ENCODE measurements around the gene LAMA4. TPM values are rescaled to one million over a fixed set of nuclear protein-coding genes. Genes with fewer than 3 reads are reported as not detected.

LAMA4 gene, protein sequence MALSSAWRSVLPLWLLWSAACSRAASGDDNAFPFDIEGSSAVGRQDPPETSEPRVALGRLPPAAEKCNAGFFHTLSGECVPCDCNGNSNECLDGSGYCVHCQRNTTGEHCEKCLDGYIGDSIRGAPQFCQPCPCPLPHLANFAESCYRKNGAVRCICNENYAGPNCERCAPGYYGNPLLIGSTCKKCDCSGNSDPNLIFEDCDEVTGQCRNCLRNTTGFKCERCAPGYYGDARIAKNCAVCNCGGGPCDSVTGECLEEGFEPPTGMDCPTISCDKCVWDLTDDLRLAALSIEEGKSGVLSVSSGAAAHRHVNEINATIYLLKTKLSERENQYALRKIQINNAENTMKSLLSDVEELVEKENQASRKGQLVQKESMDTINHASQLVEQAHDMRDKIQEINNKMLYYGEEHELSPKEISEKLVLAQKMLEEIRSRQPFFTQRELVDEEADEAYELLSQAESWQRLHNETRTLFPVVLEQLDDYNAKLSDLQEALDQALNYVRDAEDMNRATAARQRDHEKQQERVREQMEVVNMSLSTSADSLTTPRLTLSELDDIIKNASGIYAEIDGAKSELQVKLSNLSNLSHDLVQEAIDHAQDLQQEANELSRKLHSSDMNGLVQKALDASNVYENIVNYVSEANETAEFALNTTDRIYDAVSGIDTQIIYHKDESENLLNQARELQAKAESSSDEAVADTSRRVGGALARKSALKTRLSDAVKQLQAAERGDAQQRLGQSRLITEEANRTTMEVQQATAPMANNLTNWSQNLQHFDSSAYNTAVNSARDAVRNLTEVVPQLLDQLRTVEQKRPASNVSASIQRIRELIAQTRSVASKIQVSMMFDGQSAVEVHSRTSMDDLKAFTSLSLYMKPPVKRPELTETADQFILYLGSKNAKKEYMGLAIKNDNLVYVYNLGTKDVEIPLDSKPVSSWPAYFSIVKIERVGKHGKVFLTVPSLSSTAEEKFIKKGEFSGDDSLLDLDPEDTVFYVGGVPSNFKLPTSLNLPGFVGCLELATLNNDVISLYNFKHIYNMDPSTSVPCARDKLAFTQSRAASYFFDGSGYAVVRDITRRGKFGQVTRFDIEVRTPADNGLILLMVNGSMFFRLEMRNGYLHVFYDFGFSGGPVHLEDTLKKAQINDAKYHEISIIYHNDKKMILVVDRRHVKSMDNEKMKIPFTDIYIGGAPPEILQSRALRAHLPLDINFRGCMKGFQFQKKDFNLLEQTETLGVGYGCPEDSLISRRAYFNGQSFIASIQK (N-terminal part only)
- 100 to 1,000 TPM in 11 of 12 donors, not detected in 1; 137 to 245 (median 182) TPM for polyA plus RNA-seq (ENCODE audit: insufficient read length in 12 of 12)
- long read RNA-seq, donor 1, partial matches to known transcripts = 10 of 18 reads
- long read RNA-seq, donor 1, other reads (novel, unspliced or antisense) = 0 of 18 reads
- long read RNA-seq, donor 2, full-length matches to known transcripts = 23 of 34 reads
- long read RNA-seq, donor 2, partial matches to known transcripts = 11 of 34 reads
- long read RNA-seq, donor 2, other reads (novel, unspliced or antisense) = 0 of 34 reads
- long read RNA-seq, donor 3, full-length matches to known transcripts = 3 of 21 reads
- long read RNA-seq, donor 3, partial matches to known transcripts = 18 of 21 reads
- long read RNA-seq, donor 3, other reads (novel, unspliced or antisense) = 0 of 21 reads
- long read RNA-seq, donor 4, partial matches to known transcripts = 0 of 5 reads
- long read RNA-seq, donor 4, other reads (novel, unspliced or antisense) = 0 of 5 reads
- long read RNA-seq, donor 5, full-length matches to known transcripts = 27 of 55 reads
- long read RNA-seq, donor 5, partial matches to known transcripts = 28 of 55 reads
- long read RNA-seq, donor 5, other reads (novel, unspliced or antisense) = 0 of 55 reads
- long read RNA-seq, donor 6, full-length matches to known transcripts = 9 of 15 reads
- long read RNA-seq, donor 6, partial matches to known transcripts = 6 of 15 reads
- long read RNA-seq, donor 6, other reads (novel, unspliced or antisense) = 0 of 15 reads
- long read RNA-seq, donor 7, partial matches to known transcripts = 5 of 9 reads
- long read RNA-seq, donor 7, other reads (novel, unspliced or antisense) = 0 of 9 reads
- long read RNA-seq, donor 8, full-length matches to known transcripts = 22 of 42 reads
- long read RNA-seq, donor 8, partial matches to known transcripts = 20 of 42 reads
- long read RNA-seq, donor 8, other reads (novel, unspliced or antisense) = 0 of 42 reads
- long read RNA-seq, donor 9, partial matches to known transcripts = 19 of 27 reads
- long read RNA-seq, donor 9, other reads (novel, unspliced or antisense) = 0 of 27 reads
- long read RNA-seq, donor 10, full-length matches to known transcripts = 15 of 28 reads
- long read RNA-seq, donor 10, partial matches to known transcripts = 13 of 28 reads
- long read RNA-seq, donor 10, other reads (novel, unspliced or antisense) = 0 of 28 reads
- long read RNA-seq, donor 11, full-length matches to known transcripts = 20 of 54 reads
- long read RNA-seq, donor 11, partial matches to known transcripts = 34 of 54 reads
- long read RNA-seq, donor 11, other reads (novel, unspliced or antisense) = 0 of 54 reads

DNA sequence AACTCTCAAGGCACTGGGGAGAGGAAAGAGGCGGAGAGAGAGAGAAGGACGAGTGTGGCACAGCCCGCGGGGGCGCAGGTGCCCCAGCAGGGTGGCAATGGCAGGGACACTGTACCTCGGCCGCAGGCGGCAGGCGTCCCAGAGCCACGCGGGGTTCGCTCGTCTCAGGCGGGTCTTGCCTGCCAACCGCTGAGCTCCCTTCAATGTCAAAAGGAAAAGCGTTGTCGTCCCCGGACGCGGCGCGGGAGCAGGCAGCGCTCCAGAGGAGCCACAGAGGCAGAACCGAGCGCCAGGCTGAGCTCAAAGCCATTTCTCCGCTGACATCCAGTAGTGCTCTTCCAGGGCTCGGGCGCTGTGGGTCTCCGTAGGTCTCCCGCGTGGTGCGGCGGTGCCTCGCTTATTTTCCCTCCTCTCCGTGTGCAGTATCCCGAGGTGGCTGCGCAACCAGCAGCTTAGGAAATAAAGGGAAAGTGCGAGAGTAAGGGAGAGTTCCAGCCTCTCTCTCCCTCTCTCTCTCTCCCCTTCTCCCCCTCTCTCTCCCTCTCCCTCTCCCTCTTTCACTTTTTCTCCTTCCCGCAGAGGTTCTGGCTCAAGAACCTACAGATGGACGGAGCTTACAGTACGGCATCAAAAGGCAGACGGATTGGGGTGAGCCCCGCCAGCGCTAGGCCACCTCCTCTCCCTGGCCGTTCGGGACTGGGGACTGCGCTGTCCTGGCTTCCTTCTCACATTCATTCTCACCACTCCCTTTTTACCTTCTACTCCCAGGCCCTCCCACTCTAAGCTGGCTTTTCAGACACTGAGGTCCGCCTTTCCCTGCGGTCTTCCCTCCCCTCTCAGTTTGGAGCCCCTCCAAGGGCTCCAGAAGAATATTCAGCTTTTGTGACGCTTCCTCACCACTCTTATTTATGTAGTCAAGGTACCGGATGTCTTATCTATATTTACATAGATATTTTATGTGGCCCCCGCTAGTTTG, at the start of gene LAMA4:
TSS of gene LAMA4 (minus strand) at position 727 of the 976 bp plus-strand sequence. CDS start at position 310, 417 bp downstream.
- DNase-seq = peak; percentile 85

DNA sequence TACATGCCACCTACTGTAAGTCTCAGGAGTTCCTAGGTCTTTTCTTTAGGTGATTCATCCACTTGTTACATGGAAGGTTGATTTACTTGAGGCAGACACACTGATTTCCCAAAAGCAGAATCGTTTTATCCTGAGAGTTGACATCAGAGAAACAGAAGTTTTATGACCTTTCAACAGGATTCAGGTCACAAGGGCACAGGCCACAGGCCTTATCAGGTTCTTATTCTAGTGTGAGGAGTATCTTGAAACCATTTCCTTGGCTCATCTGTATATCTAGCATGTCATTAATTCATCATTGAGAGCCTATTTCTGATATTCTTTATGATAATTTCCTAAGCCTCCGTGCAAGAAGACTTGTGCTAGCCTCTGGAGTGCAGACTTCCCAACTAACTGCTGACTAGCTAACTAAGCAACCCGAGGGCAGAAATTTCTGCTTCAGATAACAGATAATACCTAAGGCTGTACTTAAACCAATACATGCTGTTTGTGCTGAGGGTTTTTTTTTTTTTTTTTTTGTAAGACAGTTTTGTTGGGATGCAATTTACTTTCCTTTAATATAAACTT, 47.9 kb upstream of the LAMA4 start:
- DNase-seq = no peak

DNA sequence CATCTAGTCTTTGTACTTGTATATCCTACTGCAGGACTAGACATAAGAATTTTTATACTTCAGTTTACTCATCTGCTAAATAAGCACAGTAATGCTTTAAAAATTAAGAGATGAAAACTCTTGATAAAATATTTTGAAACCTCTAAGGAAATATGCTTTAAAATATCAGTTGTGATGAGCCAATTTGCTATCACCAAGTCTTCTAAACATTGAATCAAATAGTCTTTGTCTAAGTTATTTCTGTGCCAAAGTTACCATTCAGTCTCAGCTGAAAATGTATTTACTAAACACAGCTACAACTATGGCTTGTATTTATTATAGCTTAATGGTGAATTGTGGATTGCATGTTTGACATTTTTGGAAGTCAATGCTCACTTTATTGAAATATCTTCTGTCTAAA, 46.5 kb upstream of the LAMA4 start:
- no peak for DNase-seq

DNA sequence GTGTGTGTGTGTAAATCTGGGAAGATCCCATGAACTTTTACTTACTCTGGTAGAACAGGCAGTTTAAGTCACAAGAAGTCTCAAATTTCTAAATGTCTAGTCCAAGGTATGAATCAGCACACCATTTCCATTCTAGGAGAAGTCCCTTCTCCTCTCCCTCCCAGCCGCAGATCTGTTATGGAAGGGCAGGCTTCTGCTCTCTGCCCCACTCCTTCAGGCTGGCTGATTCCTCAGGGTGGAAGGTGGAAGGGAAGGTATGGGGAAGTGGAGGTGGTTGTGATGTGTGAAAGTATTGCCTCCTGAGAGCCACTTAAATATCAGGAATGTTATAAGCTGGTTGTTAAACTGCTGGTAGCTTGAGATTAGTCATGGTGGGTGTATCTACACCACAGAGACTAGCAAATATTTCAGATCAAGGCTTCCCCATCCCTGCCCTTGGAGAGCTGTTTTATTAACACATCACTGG, 44.5 kb upstream of the LAMA4 start:
- no peak for DNase-seq

DNA sequence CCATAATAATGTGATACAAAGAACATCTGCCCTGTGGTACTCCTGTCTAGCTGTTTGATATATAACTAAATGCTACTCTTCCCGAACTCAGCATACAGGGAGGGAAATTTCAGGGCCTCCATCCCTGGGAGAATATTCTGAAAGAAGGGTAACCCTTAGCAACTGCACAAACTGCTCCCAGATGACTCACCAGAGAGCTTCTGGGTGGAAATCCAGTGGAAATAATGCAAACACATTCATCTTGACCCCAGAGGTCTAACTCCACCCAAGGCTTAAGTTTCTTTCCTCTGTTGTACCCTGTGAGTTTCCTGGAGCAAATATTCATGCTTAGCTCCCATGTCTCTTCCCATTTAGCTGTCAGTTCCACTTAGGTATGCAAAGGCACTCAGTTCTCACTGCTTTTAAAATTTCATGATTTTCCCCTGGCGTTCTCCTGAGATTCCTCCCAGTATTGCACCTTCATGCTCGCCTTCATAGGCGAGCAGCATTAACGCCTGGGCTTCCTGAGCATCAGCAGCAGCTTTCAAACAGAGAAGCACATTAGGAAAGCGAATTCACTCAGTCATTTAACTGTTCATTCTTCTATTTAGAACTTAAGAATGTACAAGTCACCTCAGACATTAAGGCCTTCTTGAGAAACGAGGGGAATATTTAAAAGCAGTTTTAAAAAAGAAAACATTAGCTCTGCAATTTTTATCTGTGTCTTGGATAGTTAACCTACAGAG, 43.8 kb upstream of the LAMA4 start:
- peak; percentile 36 for DNase-seq

DNA sequence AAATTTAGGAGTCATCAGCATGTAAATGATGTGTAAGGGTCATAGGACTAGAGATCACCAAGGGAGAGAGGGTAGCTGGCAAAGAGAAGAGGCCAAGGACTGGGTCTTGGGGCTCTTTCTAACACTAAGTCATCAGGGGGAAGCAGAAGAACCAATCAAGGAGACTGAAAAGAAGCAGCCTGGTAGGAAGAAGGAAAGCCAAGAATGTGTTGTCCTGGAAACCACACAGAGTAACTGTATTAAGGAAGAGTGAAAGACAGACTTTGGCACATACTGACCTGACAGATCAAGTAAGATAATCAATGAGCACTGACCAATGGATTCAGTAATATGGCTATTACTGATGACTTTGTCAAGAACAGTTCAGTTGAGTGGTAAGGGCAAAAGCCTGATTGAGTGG, 42.3 kb upstream of the LAMA4 start:
- DNase-seq = no peak

DNA sequence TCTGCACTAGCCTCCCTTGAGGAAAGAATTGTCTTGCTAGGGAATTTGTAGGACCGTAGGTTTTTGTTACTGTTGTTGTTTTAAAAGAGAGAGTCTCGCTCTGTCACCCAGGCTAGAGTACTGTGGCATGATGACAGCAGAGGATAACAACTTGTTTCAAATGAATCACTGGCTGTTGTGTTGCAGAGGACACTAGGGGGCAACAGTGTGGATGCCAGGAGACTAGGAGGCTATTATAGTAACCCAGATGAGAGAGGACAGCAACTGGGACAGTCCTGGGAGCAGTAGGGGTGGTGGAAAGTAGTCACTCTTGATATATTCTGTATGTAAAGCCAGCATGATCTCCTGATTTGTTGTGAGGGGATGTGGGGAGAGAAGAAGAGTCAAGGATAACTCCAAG, 41.8 kb upstream of the LAMA4 start:
- no peak for DNase-seq

DNA sequence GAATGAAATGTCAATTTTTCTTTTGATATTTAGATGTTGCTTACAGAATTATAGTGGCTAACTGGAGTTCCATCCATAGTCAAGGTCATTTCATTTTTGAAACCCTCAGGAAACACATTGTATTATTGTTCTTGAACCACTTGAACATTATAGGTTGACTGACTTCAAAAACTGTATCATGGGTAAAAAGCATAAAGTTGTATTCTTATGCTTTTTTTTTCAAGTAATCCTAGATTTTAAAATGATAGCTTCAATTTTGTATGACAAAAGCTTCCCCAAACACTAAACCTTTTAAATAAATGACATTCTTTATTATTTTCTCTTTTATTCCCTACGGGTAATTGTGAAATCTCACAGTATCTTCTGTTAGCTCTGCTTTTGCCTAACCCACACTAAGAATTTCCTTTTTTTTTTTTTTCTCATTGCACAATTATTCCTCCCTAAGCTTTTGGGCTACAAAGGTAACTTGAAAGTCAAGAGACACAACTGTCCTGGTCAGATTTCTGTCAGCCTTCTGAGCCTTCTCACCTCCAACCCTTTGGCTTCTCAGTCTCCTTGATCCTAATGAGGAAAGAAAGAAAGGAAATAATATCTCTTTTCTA, 36.9 kb upstream of the LAMA4 start:
- DNase-seq = no peak

DNA sequence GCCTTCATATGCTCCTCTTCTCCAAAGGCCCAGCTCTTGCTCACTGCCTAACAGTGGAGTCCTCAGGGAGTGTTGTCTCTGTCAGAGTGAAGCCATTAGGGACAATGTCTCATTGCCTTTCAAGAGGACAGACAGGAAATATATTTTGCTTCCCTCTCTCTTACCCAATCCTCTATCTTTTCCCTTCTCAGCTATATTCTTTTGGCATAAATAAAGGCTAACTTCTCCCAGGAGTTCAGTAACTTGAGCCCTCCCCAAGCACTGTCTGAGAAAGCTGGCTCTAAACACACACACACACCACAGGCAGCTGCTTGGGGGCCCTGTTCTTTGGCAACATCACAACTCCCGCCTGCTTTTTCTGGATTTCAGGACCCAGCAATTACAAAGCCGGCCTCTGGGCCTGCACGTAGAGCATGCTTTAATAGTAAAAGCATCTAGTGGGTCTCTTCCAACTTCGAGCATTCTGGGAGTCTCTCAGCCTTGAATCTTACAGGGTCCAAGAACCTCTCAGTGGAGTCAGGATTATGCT, 34.7 kb upstream of the LAMA4 start:
- DNase-seq = peak; percentile 96

DNA sequence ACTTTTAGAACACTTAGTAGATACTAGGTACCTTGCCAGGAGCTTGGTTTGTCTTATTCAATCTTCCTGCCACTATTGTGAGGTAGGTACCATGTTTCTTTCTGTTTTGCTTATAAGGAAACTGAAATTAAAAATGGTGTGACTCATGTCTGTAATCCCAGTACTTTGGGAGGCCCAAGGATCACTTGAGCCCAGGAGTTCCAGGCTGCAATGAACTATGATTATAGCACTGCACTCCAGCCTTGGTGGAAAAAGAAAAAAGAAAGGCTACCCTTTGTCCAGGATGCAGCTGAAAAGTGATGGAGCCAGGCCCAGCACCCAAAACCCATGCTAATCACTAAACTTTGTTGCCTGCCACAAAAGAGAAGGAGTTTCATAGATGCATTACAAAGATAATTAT, 34.1 kb upstream of the LAMA4 start:
- DNase-seq = no peak

DNA sequence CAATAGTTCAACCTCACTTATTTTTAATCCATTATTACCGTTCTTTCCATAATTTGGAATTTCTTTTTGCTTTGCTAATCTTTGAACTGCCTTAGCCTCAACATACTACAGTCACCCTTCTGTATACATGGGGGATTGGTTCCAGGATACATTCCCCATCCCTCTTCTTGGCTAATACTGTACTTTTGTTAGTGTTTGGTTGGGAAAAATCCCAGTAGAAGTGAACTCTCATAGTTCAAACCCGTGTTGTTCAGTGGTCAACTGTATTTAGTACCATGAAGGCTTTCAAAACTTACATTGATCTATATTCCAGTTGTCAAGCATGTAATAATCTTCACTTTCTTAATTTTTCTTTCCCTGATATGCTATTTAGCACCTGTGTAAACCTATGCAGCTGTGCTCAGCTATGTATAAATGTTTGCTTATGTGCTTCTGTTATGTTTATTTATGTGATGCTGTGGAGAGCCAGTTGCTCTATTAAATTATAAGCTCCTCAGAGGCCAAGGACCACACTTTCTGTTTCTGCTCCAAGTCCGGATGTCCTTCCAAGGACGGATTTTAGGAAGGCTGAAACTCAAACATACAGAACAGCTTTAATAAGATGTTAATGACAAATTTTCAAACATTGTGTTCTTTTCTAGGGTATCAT, 33.3 kb upstream of the LAMA4 start:
- peak; percentile 74 for DNase-seq

DNA sequence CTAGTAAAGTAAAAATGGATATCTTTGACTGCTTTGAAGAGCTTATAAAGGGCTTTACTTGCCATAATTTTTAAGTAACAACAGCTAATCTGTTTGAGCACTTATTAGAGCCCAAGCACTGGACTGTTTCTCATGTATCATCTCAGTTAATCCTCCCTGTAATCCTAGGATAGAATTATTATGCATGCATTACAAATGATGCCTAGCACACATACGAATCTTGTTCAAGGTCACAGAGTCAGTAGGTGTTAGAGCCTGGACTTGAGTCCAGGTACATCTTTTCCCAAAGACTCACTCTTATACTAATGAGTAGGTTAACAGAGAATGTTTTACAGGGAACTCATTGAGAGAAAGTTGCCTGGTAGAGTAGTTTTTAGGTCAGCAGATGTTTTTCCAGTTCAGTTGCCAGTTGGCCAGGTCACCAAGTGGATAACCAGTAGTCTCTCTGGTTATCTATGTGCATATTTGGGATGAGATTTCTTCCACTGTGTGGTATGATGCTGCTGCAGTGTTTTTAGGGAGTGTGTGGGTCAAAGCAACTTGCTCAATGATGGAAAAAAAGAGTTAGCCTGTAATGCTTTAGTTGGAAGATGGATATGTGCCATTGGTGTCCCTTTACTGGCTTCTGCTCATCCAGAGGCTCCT, 32.3 kb upstream of the LAMA4 start:
- no peak for DNase-seq

DNA sequence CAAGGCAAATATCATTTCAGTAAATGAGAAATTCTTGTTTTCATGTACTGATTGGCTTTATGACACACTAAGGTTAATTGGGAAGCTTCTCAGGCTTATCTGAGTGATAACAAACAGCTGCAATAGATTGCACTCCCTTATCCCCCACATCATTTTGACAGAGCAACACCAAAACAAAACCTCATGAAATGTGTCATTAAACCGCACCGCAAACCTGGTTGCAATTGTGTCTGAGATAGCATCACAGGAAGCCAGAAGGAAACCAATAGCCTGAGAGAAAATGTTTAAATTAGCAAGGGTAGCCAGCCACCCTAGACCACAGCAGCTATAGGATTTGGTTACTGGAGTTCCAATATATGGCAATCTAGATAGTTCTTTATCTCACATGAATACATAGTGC, 31.6 kb upstream of the LAMA4 start:
- no peak for DNase-seq

DNA sequence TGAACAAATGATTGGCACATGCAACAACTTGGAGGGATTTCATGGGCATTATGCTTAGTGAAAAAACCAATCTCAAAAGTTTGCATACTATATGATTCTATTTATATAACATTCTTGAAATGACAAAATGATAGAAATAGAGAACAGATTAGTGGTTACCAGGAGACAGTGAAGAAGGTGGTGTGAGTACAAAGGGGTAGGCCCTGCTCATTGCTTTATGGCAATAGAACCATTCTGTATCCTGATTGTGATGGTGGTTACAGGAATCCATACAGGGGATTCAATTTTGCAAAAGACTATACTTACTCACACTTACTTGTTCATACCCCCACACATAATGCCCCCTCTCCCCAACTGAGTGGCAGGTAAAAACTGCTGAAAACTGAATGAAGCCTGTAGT, 30.2 kb upstream of the LAMA4 start:
- DNase-seq = no peak

DNA sequence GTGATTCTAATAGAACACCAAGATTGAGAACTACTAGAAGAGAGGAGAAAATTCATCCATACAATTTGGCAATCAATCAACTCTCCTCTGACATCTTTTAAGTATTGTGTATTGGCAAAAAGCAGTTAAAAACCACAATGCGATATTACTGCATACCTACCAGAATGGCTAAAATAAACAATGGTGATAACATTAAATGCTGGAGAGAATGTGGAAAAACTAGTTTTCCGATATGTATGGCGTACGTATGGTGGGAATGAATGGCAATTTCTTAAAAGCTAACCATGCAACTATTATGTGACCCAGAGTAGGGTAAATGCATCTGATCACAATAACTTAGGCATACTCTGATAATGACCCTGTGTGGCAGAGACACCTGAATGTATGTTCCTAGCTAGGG, 29.3 kb upstream of the LAMA4 start:
- no peak for DNase-seq
